PC-3 (cell line): ENCODE measurements around the gene HEMGN. TPM values are rescaled to one million over a fixed set of nuclear protein-coding genes. Genes with fewer than 3 reads are reported as not detected.

Experiments used
- ATAC-seq: fragments of 200-7000 bp; cut with Tn5 transposase; 2 replicates; pipeline ENCODE4 v1.9.1; 2020; ENCODE audit warnings: mild to moderate bottlenecking, moderate library complexity
- BruUV-seq: library from RNA; stranded (reverse); fragments of 400-500 nt; replicated peaks from 2 replicates; lab custom pipeline; 2021; lab: Mats Ljungman, UMichigan
- CTCF ChIA-PET: fragments of 300-600 bp; sonication (Branson Sonifier 250); formaldehyde crosslinking; loops from one replicate; lab custom pipeline; 2022; ENCODE audit warnings: antibody characterized with exemption; lab: Charles Lee
- POLR2A ChIA-PET: fragments of 300-600 bp; sonication (Branson Sonifier 250); formaldehyde crosslinking; loops from one replicate; lab custom pipeline; 2022; ENCODE audit warnings: antibody characterized with exemption; ENCODE audit not compliant: unreplicated experiment; lab: Charles Lee
- DNase-seq: peaks from one replicate; pipeline ENCODE4 v3.0.0-alpha.2; 2015
- H2AFZ ChIP-seq: fragments of 300-600 bp; sonication (generic); 2 replicates; pipeline ENCODE4 v1.6.0; 2016; ENCODE audit warnings: antibody characterized with exemption, low read length
- H3F3A ChIP-seq: fragments of 300-600 bp; sonication (generic); one replicate; pipeline ENCODE4 v1.6.0; 2017; ENCODE audit warnings: antibody characterized with exemption, low read length, control low read depth, mild to moderate bottlenecking; ENCODE audit not compliant: unreplicated experiment
- H3K27ac ChIP-seq: fragments of 300-600 bp; sonication (generic); 2 replicates; pipeline ENCODE4 v1.5.1; 2016; ENCODE audit warnings: mild to moderate bottlenecking, low read length
- H3K27me3 ChIP-seq: fragments of 300-600 bp; sonication (generic); 2 replicates; pipeline ENCODE4 v1.6.1; 2016; ENCODE audit warnings: low read length, mixed read lengths
- H3K36me3 ChIP-seq: fragments of 300-600 bp; sonication (generic); 2 replicates; pipeline ENCODE4 v1.6.1; 2016; ENCODE audit warnings: low read depth, mixed run types, low read length, mixed read lengths
- H3K4me1 ChIP-seq: fragments of 300-600 bp; sonication (generic); 2 replicates; pipeline ENCODE4 v1.5.1; 2016; ENCODE audit warnings: low read length; ENCODE audit not compliant: insufficient read depth
- H3K4me2 ChIP-seq: fragments of 300-600 bp; sonication (generic); 2 replicates; pipeline ENCODE4 v1.6.0; 2016; ENCODE audit warnings: low read length
- H3K4me3 ChIP-seq: fragments of 300-600 bp; sonication (generic); 2 replicates; pipeline ENCODE4 v1.5.1; 2016; ENCODE audit warnings: mild to moderate bottlenecking, low read length, mixed read lengths
- H3K79me2 ChIP-seq: fragments of 300-600 bp; sonication (generic); 2 replicates; pipeline ENCODE4 v1.6.1; 2017; ENCODE audit warnings: low read length, mixed read lengths
- H3K9ac ChIP-seq: fragments of 300-600 bp; sonication (generic); 2 replicates; pipeline ENCODE4 v1.6.0; 2016; ENCODE audit warnings: mild to moderate bottlenecking, low read length
- H3K9me2 ChIP-seq: fragments of 300-600 bp; sonication (generic); replicated peaks from 2 replicates; pipeline ENCODE4 v1.6.1; 2016; ENCODE audit warnings: mixed run types, low read length, mixed read lengths
- H3K9me3 ChIP-seq: fragments of 300-600 bp; sonication (generic); 2 replicates; pipeline ENCODE4 v1.6.1; 2016; ENCODE audit warnings: low read length, mixed read lengths
- H4K20me1 ChIP-seq: fragments of 300-600 bp; sonication (generic); 2 replicates; pipeline ENCODE4 v1.6.1; 2016; ENCODE audit warnings: low read length, mixed read lengths
- CTCF ChIP-seq: fragments of 300-600 bp; sonication (generic); conservative IDR thresholded peaks from 2 replicates; pipeline ENCODE4 v1.5.1; 2017; ENCODE audit warnings: antibody characterized with exemption, low read depth, mild to moderate bottlenecking, low read length
- EZH2 ChIP-seq: fragments of 300-600 bp; sonication (generic); IDR thresholded peaks from one replicate; pipeline ENCODE4 v1.6.1; 2017; ENCODE audit warnings: antibody characterized with exemption, mild to moderate bottlenecking, low read length; ENCODE audit not compliant: unreplicated experiment
- EZH2phosphoT487 ChIP-seq: fragments of 300-600 bp; sonication (generic); IDR thresholded peaks from 2 replicates; pipeline ENCODE4 v1.6.1; 2018; ENCODE audit warnings: mild to moderate bottlenecking, antibody characterized with exemption, low read length, borderline replicate concordance
- intact Hi-C: fragments of 100-400 bp; cut with micrococcal nuclease; formaldehyde crosslinking; loops from 2 replicates; pipeline ENCODE4 v1.9.0; 2023
- total RNA-seq: library from RNA; depleted of rRNA; stranded (reverse); fragments of >200 nt; gene quantifications from 2 replicates; pipeline ENCODE4 v1.2.3, GENCODE V29; 2014

Gene HEMGN
- total RNA-seq, 1 experiment from 2014 or later = not detected

DNA sequence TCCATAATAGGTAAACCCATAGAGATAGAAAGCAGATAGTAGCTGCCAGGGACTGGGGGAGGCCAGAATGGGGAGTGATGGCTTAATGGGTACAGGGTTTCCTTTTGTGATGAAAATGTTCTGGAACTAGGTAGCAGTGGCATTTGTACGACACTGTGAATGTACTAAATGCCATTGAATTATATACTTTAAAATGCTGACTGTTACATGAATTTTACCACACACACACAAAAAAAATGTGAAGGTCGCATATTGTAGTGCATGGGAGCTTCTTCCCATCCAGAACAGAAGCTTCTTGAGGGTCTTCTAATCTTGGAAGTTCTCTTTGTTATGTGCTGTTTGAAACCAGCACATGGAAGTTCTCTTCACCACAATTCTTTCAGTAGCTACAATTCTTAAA, 25.3 kb upstream of the HEMGN start:
- ChIA-PET CTCF (no interaction called here), POLR2A (no interaction called here)
- no TSS peak for BruUV-seq

DNA sequence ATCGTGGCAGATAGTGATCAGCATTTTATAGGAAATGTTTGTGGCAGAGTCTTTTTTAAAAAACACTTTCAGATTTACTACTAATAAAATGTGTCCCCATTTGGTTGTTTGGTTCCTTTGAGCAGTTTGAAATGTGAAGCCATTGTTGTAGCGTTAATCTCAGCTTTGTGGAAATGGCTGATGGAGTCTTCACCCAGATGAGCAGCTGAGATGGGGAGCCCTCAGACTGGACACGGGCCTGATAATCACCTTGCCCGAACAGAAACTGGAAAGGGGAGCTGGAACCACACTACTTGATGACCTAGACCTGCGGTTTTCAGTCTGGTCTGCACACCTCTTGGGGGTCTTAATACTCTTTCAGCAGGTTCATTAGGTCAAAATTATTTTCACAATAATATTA, 24.6 kb upstream of the HEMGN start:
- Histone ChIP-seq H2AFZ (no peak overlapping the region), H4K20me1 (no peaks in the 10 kb centered on the region), H3K4me2 (no peak overlapping the region), H3K9me3 (no peaks in the 10 kb centered on the region), H3K27me3 (no peaks in the 10 kb centered on the region), H3F3A (no peaks in the 10 kb centered on the region), H3K27ac (no peak overlapping the region), H3K79me2 (no peaks in the 10 kb centered on the region), H3K4me3 (no peak overlapping the region), H3K9ac (no peak overlapping the region), H3K4me1 (no peaks in the 10 kb centered on the region), H3K9me2 (no peaks in the 10 kb centered on the region), H3K36me3 (no peaks in the 10 kb centered on the region)
- ChIA-PET POLR2A (no interaction called here), CTCF (no interaction called here)
- TF ChIP-seq CTCF = no peak
- no peak for TF ChIP-seq EZH2
- TF ChIP-seq EZH2phosphoT487 = no peak
- ATAC-seq (no peak), DNase-seq (no peak)
- intact Hi-C loops = no loop called here
- BruUV-seq = no TSS peak

More for the DNA sequence above, 25.3 kb upstream of the HEMGN start:
- Histone ChIP-seq H3F3A (no peaks in the 10 kb centered on the region), H3K79me2 (no peaks in the 10 kb centered on the region), H3K4me2 (no peak overlapping the region), H3K36me3 (no peaks in the 10 kb centered on the region), H3K9me3 (no peaks in the 10 kb centered on the region), H3K9ac (no peak overlapping the region), H3K9me2 (no peaks in the 10 kb centered on the region), H3K27me3 (no peaks in the 10 kb centered on the region), H3K4me1 (no peaks in the 10 kb centered on the region), H2AFZ (no peak overlapping the region), H4K20me1 (no peaks in the 10 kb centered on the region), H3K4me3 (no peak overlapping the region), H3K27ac (no peak overlapping the region)
- intact Hi-C loops = no loop called here
- no peak for TF ChIP-seq EZH2phosphoT487
- no peak for TF ChIP-seq CTCF
- no peak for TF ChIP-seq EZH2
- no peak for DNase-seq
- ATAC-seq = no peak

DNA sequence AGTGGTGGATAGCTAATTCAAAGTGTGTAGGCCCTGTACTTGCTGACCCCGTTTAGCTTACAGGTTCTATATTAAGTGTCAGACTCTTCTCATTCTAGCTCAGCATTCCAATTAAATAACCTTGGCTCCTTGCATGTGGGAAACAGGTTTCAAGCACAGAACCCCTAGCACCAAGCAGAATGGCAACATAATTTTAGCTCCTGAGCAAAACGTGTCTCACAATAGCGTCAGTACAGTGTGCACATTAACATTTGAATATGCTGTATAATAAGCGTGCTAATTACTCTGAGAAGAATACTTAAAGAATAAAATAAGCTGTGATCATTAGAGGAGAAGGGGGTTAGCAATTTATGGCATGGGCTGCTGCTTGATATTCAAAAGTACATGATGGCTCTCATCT, 24.2 kb upstream of the HEMGN start:
- H3K27ac ChIP-seq = no peak overlapping the region
- H3K36me3 ChIP-seq = no peaks in the 10 kb centered on the region
- no TSS peak for BruUV-seq
- no peak overlapping the region for H3K9ac ChIP-seq
- TF ChIP-seq EZH2 = no peak
- ATAC-seq = no peak
- no peaks in the 10 kb centered on the region for H3K79me2 ChIP-seq
- ChIA-PET POLR2A (no interaction called here), CTCF (no interaction called here)
- H3K27me3 ChIP-seq = no peaks in the 10 kb centered on the region
- no peak for DNase-seq
- intact Hi-C loops = no loop called here
- H3F3A ChIP-seq = no peaks in the 10 kb centered on the region
- H3K9me3 ChIP-seq = no peaks in the 10 kb centered on the region
- H4K20me1 ChIP-seq = no peaks in the 10 kb centered on the region
- no peak overlapping the region for H2AFZ ChIP-seq
- no peak overlapping the region for H3K4me2 ChIP-seq
- H3K4me3 ChIP-seq = no peak overlapping the region
- H3K4me1 ChIP-seq = no peaks in the 10 kb centered on the region
- H3K9me2 ChIP-seq = no peaks in the 10 kb centered on the region
